Measurements from ENCODE around the gene USF3. TPM values are rescaled to one million over a fixed set of nuclear protein-coding genes. Genes with fewer than 3 reads are reported as not detected.

Gene USF3
- total and polyA plus RNA-seq, 2 of the 13 experiments (the other 11 are each of a cell fraction or from before 2014, with no cell fraction given) = 6.3 to 15.2 TPM

GRCh38 chr3:113736548-113737089, 40.2 kb upstream of the USF3 start (continued):
- TF ChIP-seq, protein P1, sequence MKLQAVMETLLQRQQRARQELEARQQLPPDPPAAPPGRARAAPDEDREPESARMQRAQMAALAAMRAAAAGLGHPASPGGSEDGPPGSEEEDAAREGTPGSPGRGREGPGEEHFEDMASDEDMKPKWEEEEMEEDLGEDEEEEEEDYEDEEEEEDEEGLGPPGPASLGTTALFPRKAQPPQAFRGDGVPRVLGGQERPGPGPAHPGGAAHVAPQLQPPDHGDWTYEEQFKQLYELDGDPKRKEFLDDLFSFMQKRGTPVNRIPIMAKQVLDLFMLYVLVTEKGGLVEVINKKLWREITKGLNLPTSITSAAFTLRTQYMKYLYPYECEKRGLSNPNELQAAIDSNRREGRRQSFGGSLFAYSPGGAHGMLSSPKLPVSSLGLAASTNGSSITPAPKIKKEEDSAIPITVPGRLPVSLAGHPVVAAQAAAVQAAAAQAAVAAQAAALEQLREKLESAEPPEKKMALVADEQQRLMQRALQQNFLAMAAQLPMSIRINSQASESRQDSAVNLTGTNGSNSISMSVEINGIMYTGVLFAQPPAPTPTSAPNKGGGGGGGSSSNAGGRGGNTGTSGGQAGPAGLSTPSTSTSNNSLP (IDR thresholded peaks at IDR 0.05; ENCODE audit: low read depth, low read length) = 0 out of 2 replicates have a peak, but pooled peaks have one; percentile 39
- peak; percentile 73; the same call in 1 of the 2 replicates for TF ChIP-seq SMC3 (IDR thresholded peaks at IDR 0.05; ENCODE audit: low read length)
- TF ChIP-seq USF2 (IDR thresholded peaks at IDR 0.05; ENCODE audit: low read depth, low read length) = no peak
- no peak for TF ChIP-seq USF2 (CRISPR knock-in tag; IDR thresholded peaks at IDR 0.05; ENCODE audit: borderline replicate concordance)
- 0 out of 2 replicates have a peak, but pooled peaks have one; percentile 12 for TF ChIP-seq HDAC2 (CRISPR knock-in tag; IDR thresholded peaks at IDR 0.05)
- TF ChIP-seq KAT8 (CRISPR knock-in tag; IDR thresholded peaks at IDR 0.05) = 0 out of 2 replicates have a peak, but pooled peaks have one; percentile 19

DNA sequence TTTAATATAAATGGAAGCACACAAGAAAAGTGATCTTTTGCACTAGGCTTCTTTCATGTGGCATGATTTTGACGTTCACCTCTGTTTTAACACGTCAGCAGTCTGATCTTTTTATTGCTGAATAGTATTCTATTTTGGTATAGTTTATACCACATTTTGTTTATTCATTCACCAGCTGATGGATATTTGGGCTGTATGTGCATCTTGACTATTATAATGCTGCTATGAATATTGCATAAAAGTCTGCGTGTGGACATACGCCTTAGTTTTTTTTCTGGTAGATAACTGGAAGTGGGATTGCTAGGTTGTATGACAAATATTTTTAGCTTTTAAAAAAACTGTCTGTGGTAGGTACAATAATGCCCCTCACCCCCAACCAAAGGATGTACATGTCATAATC, 35.3 kb upstream of the USF3 start:
- no peak overlapping the region for H3K9ac ChIP-seq (ENCODE audit: insufficient read depth, low read depth, low read length)
- H3K4me1 ChIP-seq (ENCODE audit: insufficient read depth, low read length) = peaks cover 15% of the 10 kb centered on the region
- H4K20me1 ChIP-seq (ENCODE audit: insufficient read depth, low read length) = peaks cover 32% of the 10 kb centered on the region
- no peaks in the 10 kb centered on the region for H3K9me3 ChIP-seq (ENCODE audit: low read length)
- intact Hi-C loops (cut with micrococcal nuclease; ENCODE audit: unreplicated experiment) (no loop called here), in situ Hi-C loops (cut with HindIII; ENCODE audit: extremely low pct_ligation_motif_present, low pct_unique_long_range_greater_than_20kb) (no loop called here)
- H3K4me2 ChIP-seq (ENCODE audit: low read depth, low read length) = no peak overlapping the region
- 94% methylated on average over 4 of the region's 4 CpGs for WGBS (ENCODE audit: low lambda C conversion rate)
- CTCF ChIA-PET (ENCODE audit: low intra/inter-chr PET ratio, low total read pairs) = no interaction called here
- no peak for ATAC-seq
- H3K27ac ChIP-seq (ENCODE audit: extremely low read length, insufficient read depth, low read length) = no peak overlapping the region
- DNase-seq (ENCODE audit: low spot score) = no peak
- H3K27me3 ChIP-seq (ENCODE audit: control insufficient read depth in 1 of 2, insufficient read depth in 2 of 2, low read length in 2 of 2) = no peaks in the 10 kb centered on the region
- TF ChIP-seq UBTF (CRISPR knock-in tag; IDR thresholded peaks at IDR 0.05) = no peak
- no peak overlapping the region for H3K4me3 ChIP-seq (replicated peaks in 1 of 3; ENCODE audit: insufficient read depth in 1 of 3, low read depth in 2 of 3, low read length in 3 of 3)
- H2AFZ ChIP-seq (ENCODE audit: low read length) = no peak overlapping the region
- BruUV-seq (replicated peaks) = no TSS peak
- POLR2A ChIA-PET = no interaction called here
- H3K79me2 ChIP-seq (ENCODE audit: insufficient read depth, low read length) = peaks cover 99% of the 10 kb centered on the region
- FAIRE-seq = no peak
- peaks cover 0 to 7% of the 10 kb centered on the region in 2 experiments; a peak in 2 of 5 replicates for H3K36me3 ChIP-seq (replicated peaks in 1 of 2; ENCODE audit: control insufficient read depth in 1 of 2, insufficient read depth in 2 of 2, low read length in 2 of 2)
